ENCODE measurements around the gene HSPBAP1. TPM values are rescaled to one million over a fixed set of nuclear protein-coding genes. Genes with fewer than 3 reads are reported as not detected.
A peak's percentile ranks its signal among the peaks of the same experiment; 100 is the strongest.

The HSPBAP1 gene
- total RNA-seq, 1 experiment from 2014 or later, result 13.1 TPM

DNA sequence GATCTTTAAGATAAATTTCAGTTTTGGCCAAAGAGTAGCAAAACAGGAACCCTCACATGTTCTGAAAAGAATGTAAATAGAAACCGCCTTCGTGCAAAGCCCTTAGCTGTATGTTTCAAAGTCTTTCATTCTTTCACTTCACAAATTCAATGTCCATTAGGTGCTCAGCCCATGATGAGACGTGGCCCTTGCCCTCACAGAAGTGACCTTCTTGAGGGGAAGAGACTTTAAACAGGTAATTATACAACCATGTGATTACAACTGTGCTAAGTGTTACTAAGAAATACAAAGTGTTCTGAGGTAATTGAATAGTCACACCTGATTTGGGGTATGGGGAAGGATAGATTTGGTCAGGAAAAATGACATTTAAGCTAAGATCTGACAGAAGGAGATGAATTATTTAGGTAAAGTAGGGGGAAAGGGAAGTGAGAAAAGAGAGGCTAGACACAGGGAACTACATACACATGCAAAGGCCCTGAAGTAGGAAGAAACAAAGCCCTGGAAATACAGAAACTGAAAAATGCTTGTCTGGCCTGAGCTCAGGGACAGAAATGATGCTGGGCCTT is 19.6 kb downstream of the HSPBAP1 start:
- no TSS peak for BruUV-seq (replicated peaks)
- no peaks in the 10 kb centered on the region for H3K36me3 Mint-ChIP-seq (ENCODE audit: insufficient read depth, unreplicated experiment)
- H3K27me3 ChIP-seq (replicated peaks; ENCODE audit: control insufficient read depth, insufficient read depth, low read length), result no peaks in the 10 kb centered on the region
- POLR2A ChIA-PET, result interaction anchor here (0.5 to 0.6 kb wide), 2 partner anchors 19 to 210 kb away, joined by 3 to 4 read pairs; partner anchors contain the start of genes DTX3L and PARP9
- H3K9me3 Mint-ChIP-seq (ENCODE audit: unreplicated experiment), result no peaks in the 10 kb centered on the region
- DNase-seq, result no peak
- H3K4me3 ChIP-seq (ENCODE audit: low read depth, low read length), result no peak overlapping the region
- H3K4me1 ChIP-seq, result 0 out of 2 replicates have a peak, but pooled peaks cover 3% of the 10 kb centered on the region
- CTCF ChIA-PET, result interaction anchor here (0.6 to 1.1 kb wide), 3 partner anchors 12 to 20 kb away, joined by 3 to 4 read pairs (median 3); partner anchors contain the start of gene HSPBAP1
- H3K27ac Mint-ChIP-seq (ENCODE audit: unreplicated experiment), result peak overlapping the region; percentile 11
- H3K4me1 Mint-ChIP-seq (ENCODE audit: low read depth, unreplicated experiment), result peaks cover 15% of the 10 kb centered on the region
- no peak overlapping the region for H3K4me3 Mint-ChIP-seq (ENCODE audit: unreplicated experiment)
- TF ChIP-seq, protein P1, sequence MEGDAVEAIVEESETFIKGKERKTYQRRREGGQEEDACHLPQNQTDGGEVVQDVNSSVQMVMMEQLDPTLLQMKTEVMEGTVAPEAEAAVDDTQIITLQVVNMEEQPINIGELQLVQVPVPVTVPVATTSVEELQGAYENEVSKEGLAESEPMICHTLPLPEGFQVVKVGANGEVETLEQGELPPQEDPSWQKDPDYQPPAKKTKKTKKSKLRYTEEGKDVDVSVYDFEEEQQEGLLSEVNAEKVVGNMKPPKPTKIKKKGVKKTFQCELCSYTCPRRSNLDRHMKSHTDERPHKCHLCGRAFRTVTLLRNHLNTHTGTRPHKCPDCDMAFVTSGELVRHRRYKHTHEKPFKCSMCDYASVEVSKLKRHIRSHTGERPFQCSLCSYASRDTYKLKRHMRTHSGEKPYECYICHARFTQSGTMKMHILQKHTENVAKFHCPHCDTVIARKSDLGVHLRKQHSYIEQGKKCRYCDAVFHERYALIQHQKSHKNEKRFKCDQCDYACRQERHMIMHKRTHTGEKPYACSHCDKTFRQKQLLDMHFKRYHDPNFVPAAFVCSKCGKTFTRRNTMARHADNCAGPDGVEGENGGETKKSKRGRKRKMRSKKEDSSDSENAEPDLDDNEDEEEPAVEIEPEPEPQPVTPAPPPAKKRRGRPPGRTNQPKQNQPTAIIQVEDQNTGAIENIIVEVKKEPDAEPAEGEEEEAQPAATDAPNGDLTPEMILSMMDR (IDR thresholded peaks at IDR 0.05; ENCODE audit: insufficient read depth in 1 of 2, low read depth in 1 of 2, low read length in 1 of 2, severe bottlenecking in 1 of 2, unreplicated experiment in 1 of 2), result no peak
- no peaks in the 10 kb centered on the region for H3K36me3 ChIP-seq (ENCODE audit: control insufficient read depth, insufficient read depth, low read length)
- no peaks in the 10 kb centered on the region for H3K9me3 ChIP-seq
- intact Hi-C loops (cut with micrococcal nuclease; ENCODE audit: unreplicated experiment), result no loop called here
- H3K27me3 Mint-ChIP-seq (ENCODE audit: insufficient read depth, unreplicated experiment), result no peaks in the 10 kb centered on the region

DNA sequence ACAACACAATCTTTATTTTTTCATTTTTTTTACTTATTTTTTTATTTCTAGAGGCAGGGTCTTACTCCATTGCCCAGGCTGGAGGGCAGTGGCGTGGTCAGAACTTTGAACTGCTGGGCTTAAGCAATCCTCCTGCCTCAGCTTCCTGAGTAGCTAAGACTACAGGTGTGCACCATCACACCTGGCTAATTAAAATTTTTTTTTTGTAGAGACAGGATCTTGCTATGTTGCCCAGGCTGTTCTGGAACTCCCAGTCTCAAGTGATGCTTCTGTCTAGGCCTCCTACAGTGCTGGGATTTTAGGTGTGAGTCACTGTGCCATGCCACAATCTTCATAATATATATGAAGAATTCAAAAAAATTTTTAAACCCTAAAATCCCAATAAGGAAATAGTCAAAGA is 20.8 kb downstream of the HSPBAP1 start:
- no peak for DNase-seq
- no peaks in the 10 kb centered on the region for H3K36me3 ChIP-seq (ENCODE audit: control insufficient read depth, insufficient read depth, low read length)
- Mint-ChIP-seq H3K36me3 (ENCODE audit: insufficient read depth, unreplicated experiment) (no peaks in the 10 kb centered on the region), H3K27me3 (ENCODE audit: insufficient read depth, unreplicated experiment) (no peaks in the 10 kb centered on the region), H3K27ac (ENCODE audit: unreplicated experiment) (no peak overlapping the region), H3K4me1 (ENCODE audit: low read depth, unreplicated experiment) (peaks cover 15% of the 10 kb centered on the region), H3K4me3 (ENCODE audit: unreplicated experiment) (no peak overlapping the region), H3K9me3 (ENCODE audit: unreplicated experiment) (no peaks in the 10 kb centered on the region)
- intact Hi-C loops (cut with micrococcal nuclease; ENCODE audit: unreplicated experiment), result no loop called here
- no peak overlapping the region for H3K4me3 ChIP-seq (ENCODE audit: low read depth, low read length)
- ChIA-PET POLR2A (no interaction called here), CTCF (no interaction called here)
- no TSS peak for BruUV-seq (replicated peaks)
- no peaks in the 10 kb centered on the region for H3K27me3 ChIP-seq (replicated peaks; ENCODE audit: control insufficient read depth, insufficient read depth, low read length)
- TF ChIP-seq, protein P1 (IDR thresholded peaks at IDR 0.05; ENCODE audit: insufficient read depth in 1 of 2, low read depth in 1 of 2, low read length in 1 of 2, severe bottlenecking in 1 of 2, unreplicated experiment in 1 of 2), result no peak
- H3K9me3 ChIP-seq, result no peaks in the 10 kb centered on the region
- peaks cover 10% of the 10 kb centered on the region for H3K4me1 ChIP-seq

DNA sequence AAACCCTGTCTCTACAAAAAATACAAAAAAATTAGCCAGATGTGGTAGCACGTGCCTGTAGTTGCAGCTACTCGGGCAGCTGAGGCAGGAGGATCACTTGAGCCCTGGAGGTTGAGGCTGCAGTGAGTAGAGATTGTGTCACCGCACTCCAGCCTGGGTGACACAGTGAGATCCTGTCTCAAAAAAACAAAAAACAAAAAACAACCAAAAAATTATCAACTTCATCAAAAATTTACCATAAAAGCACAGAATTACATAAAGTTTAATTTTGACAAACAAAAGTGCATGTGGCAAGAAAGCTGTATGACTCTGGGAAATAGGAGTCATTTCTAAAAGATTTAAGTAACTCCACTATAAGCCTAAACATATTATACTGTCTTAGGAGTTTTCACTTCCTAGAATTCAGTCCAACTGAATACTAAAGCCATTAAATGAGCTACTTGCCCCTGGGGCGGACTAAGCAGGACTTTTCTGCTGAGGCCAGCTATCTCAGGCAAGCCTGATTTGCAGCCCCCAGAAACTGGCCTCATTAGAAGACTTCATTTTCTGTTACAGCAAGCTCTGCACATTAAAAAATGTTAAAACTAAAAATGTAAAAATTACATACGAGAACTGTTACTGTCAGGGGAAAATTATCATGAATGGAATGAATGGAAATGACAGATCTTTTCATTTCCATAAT is 23.0 kb downstream of the HSPBAP1 start:
- Mint-ChIP-seq H3K9me3 (ENCODE audit: unreplicated experiment) (no peaks in the 10 kb centered on the region), H3K4me1 (ENCODE audit: low read depth, unreplicated experiment) (peaks cover 13% of the 10 kb centered on the region), H3K4me3 (ENCODE audit: unreplicated experiment) (no peak overlapping the region), H3K27ac (ENCODE audit: unreplicated experiment) (no peak overlapping the region), H3K27me3 (ENCODE audit: insufficient read depth, unreplicated experiment) (no peaks in the 10 kb centered on the region), H3K36me3 (ENCODE audit: insufficient read depth, unreplicated experiment) (no peaks in the 10 kb centered on the region)
- BruUV-seq (replicated peaks), result no TSS peak
- ChIA-PET POLR2A (no interaction called here), CTCF (no interaction called here)
- H3K27me3 ChIP-seq (replicated peaks; ENCODE audit: control insufficient read depth, insufficient read depth, low read length), result no peaks in the 10 kb centered on the region
- TF ChIP-seq, protein P1 (IDR thresholded peaks at IDR 0.05; ENCODE audit: insufficient read depth in 1 of 2, low read depth in 1 of 2, low read length in 1 of 2, severe bottlenecking in 1 of 2, unreplicated experiment in 1 of 2), result no peak
- no peaks in the 10 kb centered on the region for H3K36me3 ChIP-seq (ENCODE audit: control insufficient read depth, insufficient read depth, low read length)
- H3K9me3 ChIP-seq, result no peaks in the 10 kb centered on the region
- no peak overlapping the region for H3K4me3 ChIP-seq (ENCODE audit: low read depth, low read length)
- no peak for DNase-seq
- H3K4me1 ChIP-seq, result peaks cover 12% of the 10 kb centered on the region
- intact Hi-C loops (cut with micrococcal nuclease; ENCODE audit: unreplicated experiment), result no loop called here
